PFSK-1 (cell line): Measurements from ENCODE around the gene GPR158.

ENCODE experiments used
- FOXP2 ChIP-seq: optimal IDR thresholded peaks from 2 replicates; pipeline ENCODE3; 2011; ENCODE audit warnings: borderline replicate concordance, control low read depth, inconsistent platforms; ENCODE audit not compliant: insufficient read depth; ENCODE audit errors: extremely low read length, extremely low read depth
- POLR2AphosphoS5 ChIP-seq: IDR thresholded peaks from 2 replicates; pipeline ENCODE4 v1.6.1; 2012; ENCODE audit warnings: low read depth, mild to moderate bottlenecking, control low read depth, low read length, moderate library complexity
- REST ChIP-seq, 2 experiments: IDR thresholded peaks; 2 replicates each; pipeline versions ENCODE4 v1.6.1 to v1.8.0; 2011 to 2012; ENCODE audit warnings: low read depth in 2 of 2, low read length in 2 of 2, control low read depth in 1 of 2, inconsistent platforms in 1 of 2, mild to moderate bottlenecking in 1 of 2, moderate library complexity in 1 of 2; ENCODE audit not compliant: insufficient read depth in 1 of 2
- TAF1 ChIP-seq: IDR thresholded peaks from 2 replicates; pipeline ENCODE4 v1.6.1; 2012; ENCODE audit warnings: low read length, control low read depth, borderline replicate concordance; ENCODE audit not compliant: insufficient read depth

GRCh38 chr10:25505466-25505865, 330.7 kb downstream of the GPR158 start:
- TF ChIP-seq POLR2AphosphoS5 (no peak), FOXP2 (no peak), TAF1 (no peak), REST (IDR thresholded peaks at IDR 0.05; ENCODE audit: insufficient read depth in 1 of 2, low read depth in 2 of 2, low read length in 2 of 2) (no peak)
